GM19043 (cell line): ENCODE results near the gene KIF26A.
"Not testable (repeated sequence)": the region's sequence is repeated elsewhere in the genome, so short reads cannot be mapped to it uniquely, and the experiment has no call there.

Experiments
- ATAC-seq: cut with Tn5 transposase; IDR thresholded peaks from one replicate; pipeline ENCODE4 v1.9.1; 2021; ENCODE audit warnings: low read depth; ENCODE audit not compliant: unreplicated experiment

The KIF26A gene

DNA sequence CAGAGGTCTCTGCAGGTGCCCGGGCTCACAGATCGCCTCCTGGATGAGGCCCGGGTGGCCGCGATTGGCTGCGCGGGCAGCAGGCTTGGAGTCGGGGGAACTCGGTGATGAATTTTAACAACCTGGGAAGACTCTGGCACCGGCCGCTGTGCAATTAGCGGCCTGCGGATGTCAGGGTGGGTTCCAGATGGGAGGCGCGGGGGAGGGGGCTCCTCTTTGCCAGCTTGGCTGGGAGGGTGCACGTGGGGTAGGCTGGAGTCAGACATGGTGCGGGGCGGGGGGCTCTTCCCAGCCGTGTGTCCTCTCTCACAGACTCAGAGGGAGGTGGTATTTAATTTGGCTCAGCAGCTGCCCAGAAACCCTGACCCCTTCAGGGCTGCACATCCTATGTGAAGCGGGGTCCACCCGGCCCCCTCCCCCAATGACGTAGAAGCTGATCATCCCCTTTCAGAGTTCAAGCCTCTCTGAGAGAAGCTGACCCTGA lies 81.4 kb downstream of the KIF26A start:
- no peak for ATAC-seq

GRCh38 chr14:104220215-104221070 lies 82.1 kb downstream of the KIF26A start:
- no peak for ATAC-seq

GRCh38 chr14:104221071-104221625 lies 82.8 kb downstream of the KIF26A start:
- ATAC-seq = no peak

GRCh38 chr14:104221636-104222369 lies 83.4 kb downstream of the KIF26A start:
- ATAC-seq = no peak

- ATAC-seq = no peak
Measured at GRCh38 chr14:104222396-104223036, 84.1 kb downstream of the KIF26A start.

DNA sequence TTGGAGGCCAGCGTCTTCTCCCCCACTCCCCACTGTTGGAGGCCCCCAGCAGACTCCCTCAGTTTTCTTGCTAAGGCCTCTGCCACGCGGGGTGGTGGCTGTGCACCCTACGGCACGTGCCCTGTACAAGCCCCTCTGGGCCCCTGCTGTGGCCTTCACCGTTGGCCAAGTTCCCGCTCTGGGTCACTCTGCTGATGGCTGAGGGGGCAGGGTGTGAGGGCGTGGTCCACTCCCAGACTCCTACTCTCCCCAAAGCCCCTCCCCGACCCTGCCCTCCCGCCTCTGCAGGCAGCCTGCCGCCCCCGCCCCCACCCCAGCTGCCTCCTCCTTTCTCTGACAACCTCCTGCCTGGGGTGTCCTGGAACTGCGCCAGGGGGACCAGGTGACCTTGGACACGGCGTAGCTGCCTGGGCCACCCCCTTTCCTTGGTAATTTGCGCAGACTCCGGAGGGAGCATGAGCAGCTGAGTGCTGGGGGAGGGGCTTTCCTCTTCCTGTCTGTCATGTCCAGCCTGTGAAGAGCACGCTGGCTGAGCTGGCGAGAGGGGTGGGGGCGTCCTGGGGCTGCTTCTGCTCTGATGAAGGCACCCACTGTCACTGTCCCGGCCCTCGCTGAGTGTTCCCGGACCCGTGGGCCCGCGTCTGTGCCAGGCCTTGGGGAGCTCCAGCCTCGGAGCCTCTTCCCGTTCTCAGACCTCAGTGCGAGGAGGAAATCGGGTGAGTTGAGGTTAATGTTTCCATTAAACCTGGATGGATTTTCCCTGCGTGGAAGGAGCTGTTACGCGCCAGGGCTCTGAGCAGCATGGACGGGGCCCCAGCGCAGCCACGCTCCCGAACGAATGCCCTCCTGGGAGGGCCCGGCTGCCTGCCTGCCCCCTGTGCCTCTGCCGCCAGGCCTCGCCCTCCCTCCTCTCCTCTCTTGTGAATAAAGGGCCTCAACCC lies 85.0 kb downstream of the KIF26A start:
- ATAC-seq = no peak

DNA sequence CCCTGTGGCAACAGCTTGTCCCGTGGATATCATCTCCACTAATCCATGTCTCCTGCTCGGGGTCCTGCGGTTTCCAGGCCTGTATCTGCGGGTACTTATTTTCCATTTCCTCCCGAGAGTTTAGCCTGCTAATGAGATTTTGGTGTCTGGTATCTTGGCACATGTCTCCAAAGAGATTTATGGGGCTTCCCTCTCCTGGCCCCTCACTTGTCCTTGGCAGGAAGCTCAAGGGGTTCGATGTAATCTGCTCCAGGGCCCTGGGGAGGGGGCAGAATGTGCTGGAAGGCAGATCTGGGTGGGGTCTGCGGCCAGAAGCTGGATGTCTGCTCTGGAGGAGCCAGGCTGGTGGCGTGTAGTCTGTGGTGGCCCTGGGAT lies 85.7 kb downstream of the KIF26A start:
- ATAC-seq = no peak

DNA sequence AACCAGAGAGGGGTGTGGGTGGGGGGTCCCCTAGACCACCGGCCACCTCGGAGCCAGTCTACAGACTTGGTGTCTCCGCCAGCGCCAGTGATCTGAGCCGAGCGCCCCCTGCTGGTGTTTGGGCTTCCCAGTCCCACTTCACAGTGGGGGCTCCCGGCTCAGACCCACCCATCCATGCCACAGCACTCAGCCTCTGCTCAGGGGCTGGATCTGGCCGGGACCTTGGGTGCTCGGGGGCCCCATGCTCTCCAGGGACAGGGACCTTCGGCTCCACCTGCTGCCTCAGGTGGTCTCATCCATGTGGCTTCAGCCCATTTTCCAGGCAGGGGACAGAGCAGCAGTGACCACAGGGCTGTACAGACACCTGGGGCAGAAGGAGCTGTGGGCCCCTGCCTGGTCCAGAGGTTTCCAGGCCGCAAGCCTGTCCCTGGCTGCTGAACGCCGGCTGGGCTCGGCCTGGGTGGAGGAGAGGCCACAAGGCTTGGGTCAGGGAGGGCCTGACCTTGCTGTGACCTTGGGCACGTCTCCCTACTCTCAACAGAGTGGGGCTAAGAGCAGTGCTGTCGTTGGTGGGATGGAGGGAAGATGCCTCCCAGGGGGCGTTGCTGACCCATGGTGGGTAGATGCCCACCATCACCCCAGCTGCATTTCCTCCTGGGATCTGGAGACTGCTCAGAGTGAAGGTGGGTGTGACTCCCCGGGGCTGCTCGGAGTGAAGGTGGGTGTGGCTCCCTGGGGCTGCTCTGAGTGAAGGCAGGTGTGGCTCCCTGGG lies 86.3 kb downstream of the KIF26A start:
- ATAC-seq = no peak

DNA sequence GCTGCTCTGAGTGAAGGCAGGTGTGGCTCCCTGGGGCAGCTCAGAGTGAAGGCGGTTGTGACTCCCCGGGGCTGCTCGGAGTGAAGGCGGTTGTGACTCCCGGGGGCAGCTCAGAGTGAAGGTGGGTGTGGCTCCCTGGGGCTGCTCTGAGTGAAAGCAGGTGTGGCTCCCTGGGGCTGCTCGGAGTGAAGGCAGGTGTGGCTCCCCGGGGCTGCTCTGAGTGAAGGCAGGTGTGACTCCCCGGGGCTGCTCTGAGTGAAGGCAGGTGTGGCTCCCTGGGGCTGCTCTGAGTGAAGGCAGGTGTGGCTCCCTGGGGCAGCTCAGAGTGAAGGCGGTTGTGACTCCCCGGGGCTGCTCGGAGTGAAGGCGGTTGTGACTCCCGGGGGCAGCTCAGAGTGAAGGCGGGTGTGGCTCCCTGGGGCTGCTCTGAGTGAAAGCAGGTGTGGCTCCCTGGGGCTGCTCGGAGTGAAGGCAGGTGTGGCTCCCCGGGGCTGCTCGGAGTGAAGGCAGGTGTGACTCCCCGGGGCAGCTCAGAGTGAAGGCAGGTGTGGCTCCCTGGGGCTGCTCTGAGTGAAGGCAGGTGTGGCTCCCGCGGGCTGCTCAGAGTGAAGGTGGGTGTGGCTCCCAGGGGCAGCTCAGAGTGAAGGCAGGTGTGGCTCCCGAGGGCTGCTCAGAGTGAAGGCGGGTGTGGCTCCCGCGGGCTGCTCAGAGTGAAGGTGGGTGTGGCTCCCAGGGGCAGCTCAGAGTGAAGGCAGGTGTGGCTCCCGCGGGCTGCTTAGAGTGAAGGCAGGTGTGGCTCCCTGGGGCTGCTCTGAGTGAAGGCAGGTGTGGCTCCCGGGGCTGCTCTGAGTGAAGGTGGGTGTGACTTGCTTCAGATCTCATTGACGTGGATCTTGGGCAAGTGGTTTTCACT lies 87.1 kb downstream of the KIF26A start:
- not testable (repeated sequence) for ATAC-seq

GRCh38 chr14:104226421-104227383 lies 88.3 kb downstream of the KIF26A start:
- no peak for ATAC-seq

DNA sequence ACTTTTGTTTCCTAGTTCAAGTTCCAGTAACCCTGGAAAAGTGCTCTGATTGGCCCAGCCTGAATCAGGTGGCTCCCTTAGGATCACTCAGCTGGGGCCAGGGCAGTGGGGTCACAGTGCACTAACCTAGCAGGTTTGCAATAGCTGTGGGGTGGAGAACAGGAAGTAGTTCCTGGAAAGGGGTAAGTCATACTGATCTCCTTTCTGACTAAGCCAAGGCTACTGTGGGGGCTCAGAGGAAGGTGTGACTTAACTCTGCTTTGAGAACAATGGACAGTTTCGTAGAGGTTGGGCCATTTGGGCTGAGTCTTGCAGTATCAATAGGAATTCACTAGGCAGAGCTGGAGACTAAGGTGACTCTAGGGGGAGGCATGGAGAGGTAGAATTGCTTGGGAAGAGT lies 89.4 kb downstream of the KIF26A start:
- ATAC-seq = no peak

- no peak for ATAC-seq
Measured at GRCh38 chr14:104228221-104228620, 89.8 kb downstream of the KIF26A start.

- ATAC-seq = no peak
Measured at GRCh38 chr14:104228716-104229533, 90.5 kb downstream of the KIF26A start.

DNA sequence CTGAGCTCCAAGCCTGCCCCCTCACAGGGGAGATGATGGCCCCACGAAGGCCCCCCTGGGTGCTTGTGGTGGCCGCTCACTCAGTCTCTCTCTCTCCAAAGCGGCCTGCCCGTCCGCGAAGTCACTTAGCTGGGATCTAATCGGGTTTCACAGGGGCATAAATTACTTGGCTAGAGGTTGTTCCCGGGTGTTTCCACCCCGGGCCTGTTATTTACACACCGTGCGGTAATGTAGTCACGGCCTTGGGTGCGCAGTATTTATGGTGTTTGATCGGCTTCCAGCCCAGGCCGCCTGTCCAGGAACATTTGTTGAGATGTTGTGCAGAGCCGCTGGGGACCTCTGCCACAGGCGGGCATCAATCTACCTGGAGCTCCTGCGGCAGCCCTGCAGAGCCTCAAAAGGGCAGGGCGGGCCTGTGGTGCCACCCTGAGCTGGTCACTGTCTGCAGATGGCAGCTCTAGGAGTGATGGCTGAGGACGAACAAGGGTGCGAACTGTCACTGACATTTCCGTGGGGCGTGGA lies 91.2 kb downstream of the KIF26A start:
- no peak for ATAC-seq

GRCh38 chr14:104230119-104230815 lies 91.9 kb downstream of the KIF26A start:
- no peak for ATAC-seq
